HG03108 (cell line): ENCODE measurements around the gene POU2AF2.
"Not testable (repeated sequence)": the region's sequence is repeated elsewhere in the genome, so short reads cannot be mapped to it uniquely, and the experiment has no call there.

Experiments
- ATAC-seq: cut with Tn5 transposase; IDR thresholded peaks from one replicate; pipeline ENCODE4 v1.9.1; 2021; ENCODE audit warnings: moderate library complexity; ENCODE audit not compliant: unreplicated experiment

The POU2AF2 gene

GRCh38 chr11:111245425-111245824 is at the start of gene POU2AF2:
Gene POU2AF2, plus strand, starts transcription at chr11:111245725. Its CDS starts 129 bp downstream, at chr11:111245854.
- no peak for ATAC-seq

- ATAC-seq: no peak
These were observed 45.5 kb upstream of the POU2AF2 start for GRCh38 chr11:111200010-111200534.

- ATAC-seq: no peak
These were observed 41.3 kb upstream of the POU2AF2 start for GRCh38 chr11:111204211-111204610.

- ATAC-seq: no peak
These were observed 39.7 kb upstream of the POU2AF2 start for GRCh38 chr11:111205632-111206385.

GRCh38 chr11:111206472-111206871 is 39.1 kb upstream of the POU2AF2 start:
- ATAC-seq: no peak

GRCh38 chr11:111207213-111207612 is 38.3 kb upstream of the POU2AF2 start:
- no peak for ATAC-seq

GRCh38 chr11:111209543-111210355 is 35.8 kb upstream of the POU2AF2 start:
- no peak for ATAC-seq

- ATAC-seq: no peak
These were observed 32.3 kb upstream of the POU2AF2 start for GRCh38 chr11:111213256-111213655.

- ATAC-seq: no peak
These were observed 24.8 kb upstream of the POU2AF2 start for GRCh38 chr11:111220721-111221120.

- ATAC-seq: no peak
These were observed 24.3 kb upstream of the POU2AF2 start for GRCh38 chr11:111221208-111221607.

GRCh38 chr11:111221936-111222335 is 23.6 kb upstream of the POU2AF2 start:
- not testable (repeated sequence) for ATAC-seq

GRCh38 chr11:111222821-111223455 is 22.6 kb upstream of the POU2AF2 start:
- not testable (repeated sequence) for ATAC-seq

GRCh38 chr11:111225881-111226280 is 19.6 kb upstream of the POU2AF2 start:
- no peak for ATAC-seq

GRCh38 chr11:111229604-111230003 is 15.9 kb upstream of the POU2AF2 start:
- ATAC-seq: no peak

GRCh38 chr11:111230122-111230465 is 15.4 kb upstream of the POU2AF2 start:
- no peak for ATAC-seq

GRCh38 chr11:111231836-111232235 is 13.7 kb upstream of the POU2AF2 start:
- no peak for ATAC-seq

GRCh38 chr11:111236383-111236782 is 9.1 kb upstream of the POU2AF2 start:
- no peak for ATAC-seq

- no peak for ATAC-seq
These were observed 7.6 kb upstream of the POU2AF2 start for GRCh38 chr11:111237926-111238325.

- no peak for ATAC-seq
These were observed 1.4 kb downstream of the POU2AF2 start for GRCh38 chr11:111246956-111247355.

- ATAC-seq: no peak
These were observed 5.4 kb downstream of the POU2AF2 start for GRCh38 chr11:111250936-111251335.

- ATAC-seq: no peak
These were observed 7.6 kb downstream of the POU2AF2 start for GRCh38 chr11:111253131-111253530.
